ENCODE data around the gene ARRB1.
"Not testable (repeated sequence)": the region's sequence is repeated elsewhere in the genome, so short reads cannot be mapped to it uniquely, and the experiment has no call there.

Gene ARRB1

GRCh38 chr11:75275581-75275980, 75.9 kb downstream of the ARRB1 start:
- TF ChIP-seq CTCF (IDR thresholded peaks at IDR 0.05; ENCODE audit: low read depth, low read length), result no peak
- H3K4me3 ChIP-seq (ENCODE audit: low read depth, low read length), result no peak overlapping the region

- not testable (repeated sequence) for H3K4me3 ChIP-seq (ENCODE audit: low read depth, low read length)
Observed at GRCh38 chr11:75274716-75275115, 76.7 kb downstream of the ARRB1 start.

- no peak overlapping the region for H3K4me3 ChIP-seq (ENCODE audit: low read depth, low read length)
- TF ChIP-seq CTCF (IDR thresholded peaks at IDR 0.05; ENCODE audit: low read depth, low read length), result no peak
Observed at GRCh38 chr11:75273411-75274391, 77.8 kb downstream of the ARRB1 start.

- TF ChIP-seq CTCF (IDR thresholded peaks at IDR 0.05; ENCODE audit: low read depth, low read length), result no peak
- no peak overlapping the region for H3K4me3 ChIP-seq (ENCODE audit: low read depth, low read length)
Observed at GRCh38 chr11:75272821-75273301, 78.6 kb downstream of the ARRB1 start.

- no peak overlapping the region for H3K4me3 ChIP-seq (ENCODE audit: low read depth, low read length)
- no peak for TF ChIP-seq CTCF (IDR thresholded peaks at IDR 0.05; ENCODE audit: low read depth, low read length)
Observed at GRCh38 chr11:75272391-75272790, 79.1 kb downstream of the ARRB1 start.

DNA sequence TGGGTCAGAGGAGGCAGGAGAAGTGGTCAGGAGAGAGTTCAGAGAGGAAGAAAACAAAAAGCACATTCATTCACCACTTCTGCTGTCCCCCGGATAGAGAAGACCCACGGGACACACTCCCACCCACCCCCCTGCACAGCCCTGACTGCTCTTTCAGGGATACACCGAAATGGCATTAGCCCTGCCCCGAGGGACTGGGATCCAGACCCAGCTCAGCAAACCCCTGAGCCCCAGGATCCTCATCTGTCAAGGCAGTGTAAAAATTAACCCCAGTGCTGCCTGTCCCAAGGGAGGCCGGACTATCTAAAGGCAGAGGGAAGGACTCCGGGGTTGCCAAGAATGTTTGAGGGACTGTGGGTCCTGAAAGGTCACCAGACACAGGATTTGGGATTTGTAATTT, 79.7 kb downstream of the ARRB1 start:
- TF ChIP-seq CTCF (IDR thresholded peaks at IDR 0.05; ENCODE audit: low read depth, low read length), result no peak

GRCh38 chr11:75270896-75271418, 80.5 kb downstream of the ARRB1 start:
- no peak overlapping the region for H3K4me3 ChIP-seq (ENCODE audit: low read depth, low read length)
- no peak for TF ChIP-seq CTCF (IDR thresholded peaks at IDR 0.05; ENCODE audit: low read depth, low read length)

More for the DNA sequence above, 79.7 kb downstream of the ARRB1 start:
- H3K4me3 ChIP-seq (ENCODE audit: low read depth, low read length), result no peak overlapping the region

Data from WI38 (cell line).